Trophoblast cell (in vitro differentiated cells and primary cell): ENCODE results near the gene ALG5.

ENCODE experiments used
- DNase-seq, 2 donors: peaks; one replicate each; pipeline ENCODE4 v3.0.0-alpha.2; 2016
- H2AFZ ChIP-seq: 2 replicates; pipeline ENCODE4 v1.6.1; 2013; ENCODE audit warnings: low read length, moderate library complexity, mild to moderate bottlenecking; ENCODE audit not compliant: insufficient read depth, poor library complexity
- H2AK5ac ChIP-seq: 2 replicates; pipeline ENCODE4 v1.6.1; 2013; ENCODE audit warnings: mild to moderate bottlenecking, low read length
- H2BK120ac ChIP-seq: 2 replicates; pipeline ENCODE4 v1.6.1; 2013; ENCODE audit warnings: low read length, mild to moderate bottlenecking, moderate library complexity; ENCODE audit not compliant: insufficient read depth, poor library complexity
- H2BK12ac ChIP-seq: 2 replicates; pipeline ENCODE4 v1.6.1; 2013; ENCODE audit warnings: mild to moderate bottlenecking, low read length, moderate library complexity
- H2BK5ac ChIP-seq: 2 replicates; pipeline ENCODE4 v1.6.1; 2013; ENCODE audit warnings: low read length, low read depth, moderate library complexity, mild to moderate bottlenecking; ENCODE audit not compliant: poor library complexity
- H3K14ac ChIP-seq: 2 replicates; pipeline ENCODE4 v1.6.1; 2013; ENCODE audit warnings: mild to moderate bottlenecking, low read length
- H3K18ac ChIP-seq: 2 replicates; pipeline ENCODE4 v1.6.1; 2013; ENCODE audit warnings: mild to moderate bottlenecking, low read length
- H3K23ac ChIP-seq: 2 replicates; pipeline ENCODE4 v1.6.1; 2013; ENCODE audit warnings: low read length
- H3K27ac ChIP-seq: 2 replicates; pipeline ENCODE4 v1.5.1; 2013; ENCODE audit warnings: low read depth, mild to moderate bottlenecking, inconsistent platforms, low read length, moderate library complexity
- H3K27me3 ChIP-seq: 2 replicates; pipeline ENCODE4 v1.6.1; 2013; ENCODE audit warnings: inconsistent platforms, mild to moderate bottlenecking, low read length, moderate library complexity; ENCODE audit not compliant: insufficient read depth
- H3K36me3 ChIP-seq, 2 experiments: 1 replicate in 1 of 2; 2 replicates in 1 of 2; pipeline ENCODE4 v1.6.1; 2013; ENCODE audit warnings: low read length in 2 of 2, mild to moderate bottlenecking in 2 of 2, moderate library complexity in 1 of 2; ENCODE audit not compliant: insufficient read depth in 2 of 2, control insufficient read depth in 1 of 2
- H3K4ac ChIP-seq: 2 replicates; pipeline ENCODE4 v1.6.1; 2013; ENCODE audit warnings: low read depth, mild to moderate bottlenecking, low read length, moderate library complexity
- H3K4me1 ChIP-seq, 2 experiments: 1 replicate in 1 of 2; 2 replicates in 1 of 2; pipeline ENCODE4 v1.6.1; 2013; ENCODE audit warnings: low read length in 2 of 2, mild to moderate bottlenecking in 2 of 2, moderate library complexity in 1 of 2; ENCODE audit not compliant: insufficient read depth in 2 of 2, control insufficient read depth in 1 of 2
- H3K4me2 ChIP-seq: 2 replicates; pipeline ENCODE4 v1.6.1; 2013; ENCODE audit warnings: inconsistent platforms, mild to moderate bottlenecking, low read length, moderate library complexity
- H3K4me3 ChIP-seq: 2 replicates; pipeline ENCODE4 v1.5.1; 2013; ENCODE audit warnings: mild to moderate bottlenecking, low read depth, low read length, inconsistent platforms
- H3K79me1 ChIP-seq: one replicate; pipeline ENCODE4 v1.6.1; 2013; ENCODE audit warnings: low read length
- H3K79me2 ChIP-seq: 2 replicates; pipeline ENCODE4 v1.6.1; 2013; ENCODE audit warnings: low read length, mild to moderate bottlenecking; ENCODE audit not compliant: control insufficient read depth, insufficient read depth, poor library complexity
- H3K9ac ChIP-seq: 2 replicates; pipeline ENCODE4 v1.6.1; 2013; ENCODE audit warnings: mild to moderate bottlenecking, low read length
- H3K9me3 ChIP-seq: 2 replicates; pipeline ENCODE4 v1.6.1; 2013; ENCODE audit warnings: low read depth, mild to moderate bottlenecking, control low read depth, inconsistent platforms, low read length; ENCODE audit not compliant: insufficient read depth
- H4K12ac ChIP-seq: 2 replicates; pipeline ENCODE4 v1.6.1; 2013; ENCODE audit warnings: low read depth, mild to moderate bottlenecking, low read length, moderate library complexity
- H4K8ac ChIP-seq: 2 replicates; pipeline ENCODE4 v1.6.1; 2013; ENCODE audit warnings: low read depth, mild to moderate bottlenecking, low read length, moderate library complexity
- H4K91ac ChIP-seq: one replicate; pipeline ENCODE4 v1.6.1; 2013; ENCODE audit warnings: low read depth, mild to moderate bottlenecking, low read length, moderate library complexity
- whole genome bisulfite sequencing: extraction: QIAGEN DNeasy Blood & Tissue Kit; methylation state at CpG from one replicate; pipeline ENCODE4 v1.1.7; 2013; ENCODE audit warnings: missing lambda C conversion rate; ENCODE audit not compliant: insufficient read length, insufficient coverage; ENCODE audit errors: extremely low coverage; 5-methylcytosine and 5-hydroxymethylcytosine counted together

Gene ALG5

GRCh38 chr13:36959456-36960116 is 39.6 kb downstream of the ALG5 start:
- Histone ChIP-seq H3K9ac (no peak overlapping the region), H2AFZ (no peak overlapping the region), H3K4me1 (peaks cover 3% of the 10 kb centered on the region in 2 experiments), H3K18ac (no peak overlapping the region), H3K14ac (no peak overlapping the region), H4K8ac (no peak overlapping the region), H2BK120ac (no peak overlapping the region), H3K4me2 (no peak overlapping the region), H3K27me3 (no peaks in the 10 kb centered on the region), H2AK5ac (no peak overlapping the region), H3K4me3 (no peak overlapping the region), H3K79me1 (peaks cover 5% of the 10 kb centered on the region), H3K79me2 (no peaks in the 10 kb centered on the region), H4K12ac (no peak overlapping the region), H3K4ac (no peak overlapping the region), H3K23ac (no peak overlapping the region), H4K91ac (no peak overlapping the region), H3K9me3 (no peaks in the 10 kb centered on the region), H3K36me3 (peaks cover 8 to 14% of the 10 kb centered on the region in 2 experiments), H2BK5ac (no peak overlapping the region), H2BK12ac (no peak overlapping the region), H3K27ac (no peak overlapping the region)
- WGBS = no CpG with 5 or more reads among the region's 2 CpGs
- no peak for DNase-seq

DNA sequence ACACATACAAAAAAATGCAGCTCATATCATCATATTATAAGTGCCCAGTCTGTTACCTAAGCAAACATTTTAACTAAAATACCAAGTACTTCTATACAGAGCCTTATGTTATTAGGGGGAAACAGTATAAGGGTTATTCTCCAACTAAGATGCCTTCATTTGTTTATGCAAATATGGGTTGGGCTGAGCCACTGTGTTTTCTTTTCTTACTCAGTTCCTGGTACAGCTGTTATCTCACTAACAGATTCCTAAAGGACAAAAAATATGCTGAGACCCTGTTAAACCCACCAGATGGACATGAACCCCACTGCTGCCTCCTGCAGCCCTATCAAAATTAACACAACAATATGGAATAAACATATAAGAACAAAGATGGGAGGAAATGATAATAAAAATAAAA is 44.6 kb downstream of the ALG5 start:
- Histone ChIP-seq H4K12ac (no peak overlapping the region), H3K9me3 (no peaks in the 10 kb centered on the region), H3K79me1 (peaks cover 12% of the 10 kb centered on the region), H3K18ac (no peak overlapping the region), H3K27ac (no peak overlapping the region), H3K23ac (no peak overlapping the region), H3K4me1 (peaks cover 3% of the 10 kb centered on the region in 2 experiments), H2BK120ac (no peak overlapping the region), H3K4ac (no peak overlapping the region), H3K36me3 (peaks cover 3 to 4% of the 10 kb centered on the region in 2 experiments), H4K8ac (no peak overlapping the region), H3K9ac (no peak overlapping the region), H3K14ac (no peak overlapping the region), H2BK5ac (no peak overlapping the region), H3K4me2 (no peak overlapping the region), H3K4me3 (no peak overlapping the region), H2AFZ (no peak overlapping the region), H2AK5ac (no peak overlapping the region), H3K27me3 (no peaks in the 10 kb centered on the region), H3K79me2 (no peaks in the 10 kb centered on the region), H4K91ac (peak overlapping the region; percentile 73), H2BK12ac (no peak overlapping the region)
- no peak for DNase-seq

DNA sequence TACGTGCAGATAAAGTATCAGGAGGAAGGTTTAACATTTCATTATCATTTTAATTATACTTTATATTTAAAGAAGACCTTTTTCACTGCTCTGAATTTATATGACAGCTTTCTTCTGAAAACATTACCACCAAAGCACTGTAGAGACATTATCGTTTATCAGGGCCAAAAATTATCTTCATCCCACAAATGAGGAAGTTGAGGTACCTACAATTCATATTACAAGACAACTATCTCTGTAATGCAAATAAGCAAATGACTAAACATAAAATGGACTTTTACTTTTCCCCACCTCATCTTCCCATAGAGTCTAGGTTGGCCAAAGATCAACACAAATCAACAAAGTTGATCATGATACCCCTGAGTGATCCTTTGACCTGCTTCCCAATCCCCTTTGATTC is 48.2 kb downstream of the ALG5 start:
- H3K27ac ChIP-seq = no peak overlapping the region
- H3K9me3 ChIP-seq = no peaks in the 10 kb centered on the region
- H4K91ac ChIP-seq = no peak overlapping the region
- H3K4me1 ChIP-seq = peaks cover 3 to 4% of the 10 kb centered on the region in 2 experiments
- no peaks in the 10 kb centered on the region for H3K79me2 ChIP-seq
- H2BK5ac ChIP-seq = no peak overlapping the region
- H3K23ac ChIP-seq = no peak overlapping the region
- no peak overlapping the region for H2AK5ac ChIP-seq
- no peak overlapping the region for H2AFZ ChIP-seq
- WGBS = no CpG with 5 or more reads among the region's 2 CpGs
- no peak overlapping the region for H3K14ac ChIP-seq
- no peak overlapping the region for H4K12ac ChIP-seq
- no peak overlapping the region for H3K9ac ChIP-seq
- H3K79me1 ChIP-seq = peaks cover 13% of the 10 kb centered on the region
- H3K36me3 ChIP-seq = peaks cover 3 to 8% of the 10 kb centered on the region in 2 experiments
- H3K4ac ChIP-seq = no peak overlapping the region
- no peak overlapping the region for H3K4me2 ChIP-seq
- H2BK120ac ChIP-seq = no peak overlapping the region
- no peak overlapping the region for H2BK12ac ChIP-seq
- no peak overlapping the region for H3K4me3 ChIP-seq
- DNase-seq = no peak
- H4K8ac ChIP-seq = no peak overlapping the region
- H3K27me3 ChIP-seq = no peaks in the 10 kb centered on the region
- no peak overlapping the region for H3K18ac ChIP-seq

GRCh38 chr13:36950330-36950729 is 48.8 kb downstream of the ALG5 start:
- no peak overlapping the region for H3K27ac ChIP-seq
- H3K23ac ChIP-seq = no peak overlapping the region
- no peak for DNase-seq
- H3K27me3 ChIP-seq = no peaks in the 10 kb centered on the region
- peaks cover 15% of the 10 kb centered on the region for H3K79me1 ChIP-seq
- no peak overlapping the region for H3K18ac ChIP-seq
- H4K8ac ChIP-seq = no peak overlapping the region
- peak overlapping the region; percentile 13 for H4K91ac ChIP-seq
- H2AK5ac ChIP-seq = no peak overlapping the region
- WGBS = no CpG with 5 or more reads among the region's 4 CpGs
- H3K9me3 ChIP-seq = no peaks in the 10 kb centered on the region
- no peak overlapping the region for H4K12ac ChIP-seq
- H3K4me2 ChIP-seq = no peak overlapping the region
- H3K14ac ChIP-seq = no peak overlapping the region
- H3K79me2 ChIP-seq = no peaks in the 10 kb centered on the region
- H3K4me1 ChIP-seq = peaks cover 5% of the 10 kb centered on the region in 2 experiments
- no peak overlapping the region for H2BK120ac ChIP-seq
- H3K4ac ChIP-seq = no peak overlapping the region
- no peak overlapping the region for H2BK5ac ChIP-seq
- peaks cover 3 to 8% of the 10 kb centered on the region in 2 experiments for H3K36me3 ChIP-seq
- no peak overlapping the region for H3K9ac ChIP-seq
- no peak overlapping the region for H2BK12ac ChIP-seq
- H2AFZ ChIP-seq = no peak overlapping the region
- H3K4me3 ChIP-seq = no peak overlapping the region
